A673 (cell line): Measurements from ENCODE around the gene CD6.
"Not testable (repeated sequence)": the region's sequence is repeated elsewhere in the genome, so short reads cannot be mapped to it uniquely, and the experiment has no call there.

Experiments used
- EZH2 ChIP-seq: fragments of 200-600 bp; sonication (generic); IDR thresholded peaks from 2 replicates; pipeline ENCODE4 v1.6.1; 2017; ENCODE audit warnings: borderline replicate concordance, low read depth, mild to moderate bottlenecking, mixed read lengths, antibody characterized with exemption, low read length; ENCODE audit not compliant: poor library complexity, severe bottlenecking
- TF ChIP-seq, protein P1 (sequence below): fragments of 300-800, 200-600 bp; sonication (generic); conservative IDR thresholded peaks from 2 replicates; pipeline ENCODE4 v1.5.1; 2017; ENCODE audit warnings: low read depth, mild to moderate bottlenecking, antibody characterized with exemption, low read length, moderate library complexity, mixed read lengths

DNA sequence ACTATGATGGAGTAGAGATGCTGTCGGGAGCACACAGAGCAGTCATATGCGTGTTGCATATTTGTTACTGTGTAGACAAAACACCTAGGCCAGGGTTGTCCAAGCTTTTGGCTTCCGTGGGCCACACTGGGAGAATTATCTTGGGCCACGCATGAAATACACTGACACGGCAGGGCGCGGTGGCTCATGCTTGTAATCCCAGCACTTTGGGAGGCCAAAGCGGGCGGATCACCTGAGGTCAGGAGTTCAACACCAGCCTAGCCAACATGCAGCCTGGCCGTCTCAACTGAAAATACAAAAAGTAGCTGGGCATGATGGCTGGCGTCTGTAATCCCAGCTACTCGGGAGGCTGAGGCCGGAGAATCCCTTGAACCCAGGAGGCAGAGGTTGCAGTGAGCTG, 93.8 kb downstream of the CD6 start:
- TF ChIP-seq, protein P1, sequence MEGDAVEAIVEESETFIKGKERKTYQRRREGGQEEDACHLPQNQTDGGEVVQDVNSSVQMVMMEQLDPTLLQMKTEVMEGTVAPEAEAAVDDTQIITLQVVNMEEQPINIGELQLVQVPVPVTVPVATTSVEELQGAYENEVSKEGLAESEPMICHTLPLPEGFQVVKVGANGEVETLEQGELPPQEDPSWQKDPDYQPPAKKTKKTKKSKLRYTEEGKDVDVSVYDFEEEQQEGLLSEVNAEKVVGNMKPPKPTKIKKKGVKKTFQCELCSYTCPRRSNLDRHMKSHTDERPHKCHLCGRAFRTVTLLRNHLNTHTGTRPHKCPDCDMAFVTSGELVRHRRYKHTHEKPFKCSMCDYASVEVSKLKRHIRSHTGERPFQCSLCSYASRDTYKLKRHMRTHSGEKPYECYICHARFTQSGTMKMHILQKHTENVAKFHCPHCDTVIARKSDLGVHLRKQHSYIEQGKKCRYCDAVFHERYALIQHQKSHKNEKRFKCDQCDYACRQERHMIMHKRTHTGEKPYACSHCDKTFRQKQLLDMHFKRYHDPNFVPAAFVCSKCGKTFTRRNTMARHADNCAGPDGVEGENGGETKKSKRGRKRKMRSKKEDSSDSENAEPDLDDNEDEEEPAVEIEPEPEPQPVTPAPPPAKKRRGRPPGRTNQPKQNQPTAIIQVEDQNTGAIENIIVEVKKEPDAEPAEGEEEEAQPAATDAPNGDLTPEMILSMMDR = not testable (repeated sequence)
- TF ChIP-seq EZH2 = not testable (repeated sequence)
